Stimulated activated CD8-positive, alpha-beta memory T cell treated with anti-CD3 and anti-CD28 coated beads, Interleukin-4, amount 100 ng/mL, for 1 hour (primary cell): Measurements from ENCODE around the gene ULBP1.
A peak's percentile ranks its signal among the peaks of the same experiment; 100 is the strongest.
"Not testable (repeated sequence)": the region's sequence is repeated elsewhere in the genome, so short reads cannot be mapped to it uniquely, and the experiment has no call there.

Experiments
- DNase-seq, 2 donors: peaks; one replicate each; pipeline ENCODE4 v3.0.0-alpha.2; 2020; ENCODE audit warnings: low read depth in 2 of 2, low spot score in 1 of 2

Gene ULBP1, protein sequence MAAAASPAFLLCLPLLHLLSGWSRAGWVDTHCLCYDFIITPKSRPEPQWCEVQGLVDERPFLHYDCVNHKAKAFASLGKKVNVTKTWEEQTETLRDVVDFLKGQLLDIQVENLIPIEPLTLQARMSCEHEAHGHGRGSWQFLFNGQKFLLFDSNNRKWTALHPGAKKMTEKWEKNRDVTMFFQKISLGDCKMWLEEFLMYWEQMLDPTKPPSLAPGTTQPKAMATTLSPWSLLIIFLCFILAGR

GRCh38 chr6:149963462-149964307 is at the start of gene ULBP1:
TSS of gene ULBP1 (plus strand) at chr6:149963943. CDS start at chr6:149964050, 107 bp downstream.
- DNase-seq = peak; percentile 24 to 43

GRCh38 chr6:149915970-149916865 is 47.5 kb upstream of the ULBP1 start:
- DNase-seq = no peak

DNA sequence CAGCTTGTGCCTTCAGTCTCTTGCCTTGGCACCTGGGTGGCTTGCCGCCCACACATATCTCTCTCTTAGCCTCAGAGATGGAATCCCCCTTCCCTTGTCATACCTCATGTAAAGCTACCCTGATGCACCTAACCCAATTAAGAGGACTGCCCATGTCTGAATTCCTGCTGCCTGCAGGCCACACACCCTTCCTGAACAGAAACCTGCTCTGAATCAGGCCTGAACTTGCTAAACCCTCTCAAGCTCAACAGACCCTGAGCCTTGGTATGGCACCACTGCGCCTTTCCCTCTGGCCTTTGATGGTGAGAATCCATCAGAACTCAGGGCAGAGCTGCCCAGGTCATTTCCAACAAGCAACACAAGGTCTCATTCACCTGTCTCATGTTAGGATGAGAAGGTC is 46.1 kb upstream of the ULBP1 start:
- DNase-seq = no peak

- no peak for DNase-seq
These were observed 45.4 kb upstream of the ULBP1 start for GRCh38 chr6:149918151-149918905.

GRCh38 chr6:149919126-149919833 is 44.5 kb upstream of the ULBP1 start:
- not testable (repeated sequence) for DNase-seq

- DNase-seq = no peak
These were observed 43.9 kb upstream of the ULBP1 start for GRCh38 chr6:149919834-149920225.

DNA sequence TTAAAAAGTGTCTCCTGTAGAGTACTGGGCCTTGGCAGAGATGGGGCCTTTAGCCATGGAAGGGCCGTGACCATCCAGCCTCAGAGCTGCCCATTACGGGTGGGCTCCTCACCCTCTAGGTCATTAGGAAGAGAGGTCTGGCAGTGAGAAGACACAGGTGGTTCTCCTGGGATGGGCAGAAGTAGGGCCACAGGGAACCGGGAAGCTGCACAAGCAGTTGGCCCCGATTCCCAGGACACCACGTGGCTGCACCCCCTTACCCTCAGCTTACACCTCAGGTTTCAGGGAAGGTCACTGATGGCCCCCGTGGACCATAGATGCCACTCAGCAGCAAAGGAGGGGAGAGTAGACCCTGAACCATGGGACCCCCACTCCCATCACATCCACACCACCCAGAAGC is 42.4 kb upstream of the ULBP1 start:
- no peak for DNase-seq

DNA sequence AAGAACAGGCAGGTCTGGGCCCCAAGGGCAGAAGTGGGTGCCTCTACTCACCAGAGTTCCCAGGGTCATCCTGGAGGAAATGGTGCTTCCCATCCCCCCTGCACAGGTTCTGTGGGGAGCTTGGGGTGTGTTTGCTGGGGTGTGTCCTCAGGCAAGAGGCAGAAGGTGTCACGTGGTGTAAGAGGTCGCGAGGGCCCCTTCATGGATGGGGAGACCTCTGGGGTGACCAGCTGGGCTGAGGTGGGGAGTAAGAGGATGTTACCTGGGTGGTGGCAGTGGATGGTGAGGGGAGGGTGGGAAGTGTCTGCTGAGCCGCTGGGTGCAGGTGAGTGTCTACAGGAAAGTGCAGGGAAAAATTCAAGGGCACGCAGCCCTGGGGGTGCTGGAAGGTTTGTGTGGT is 41.7 kb upstream of the ULBP1 start:
- DNase-seq = not testable (repeated sequence)

DNA sequence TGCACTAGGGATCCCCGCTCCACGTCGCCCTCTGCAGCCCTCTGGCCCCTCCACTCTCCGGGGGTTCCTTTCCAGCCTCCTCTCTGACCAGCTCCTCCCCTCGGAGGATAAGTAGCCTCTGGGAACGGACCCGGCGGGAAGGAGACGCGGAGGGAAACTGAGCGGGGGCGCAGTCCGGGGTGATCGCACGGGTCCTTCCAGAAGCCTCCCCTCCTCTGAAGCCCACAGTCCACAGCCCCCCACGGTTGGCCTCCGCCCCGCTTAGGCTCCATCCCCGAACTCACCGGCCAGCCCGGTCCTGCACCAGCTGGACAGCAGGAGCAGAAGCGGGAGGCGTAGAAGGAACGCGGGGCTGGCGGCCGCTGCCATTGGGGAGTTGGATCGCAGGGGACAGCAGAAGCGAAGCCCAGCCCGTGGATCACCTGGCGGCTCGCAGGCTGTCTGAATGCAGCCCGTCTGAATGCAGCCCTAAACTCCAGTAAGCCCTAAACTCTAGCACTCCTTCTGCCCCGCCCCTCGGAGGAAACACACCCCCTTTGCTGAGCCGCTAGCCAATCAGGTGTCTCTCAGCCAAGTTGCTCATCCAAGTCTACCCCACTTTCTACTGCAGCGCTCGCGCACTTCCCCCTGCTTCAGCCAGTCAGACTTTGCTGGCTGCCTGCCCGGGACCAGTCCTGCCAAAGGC is 41.0 kb upstream of the ULBP1 start, which contains the start of gene RAET1G:
TSS of gene RAET1G (minus strand) at position 480 of the 685 bp plus-strand sequence. CDS start at position 369, 111 bp downstream.
- DNase-seq = peak; percentile 44 to 57

DNA sequence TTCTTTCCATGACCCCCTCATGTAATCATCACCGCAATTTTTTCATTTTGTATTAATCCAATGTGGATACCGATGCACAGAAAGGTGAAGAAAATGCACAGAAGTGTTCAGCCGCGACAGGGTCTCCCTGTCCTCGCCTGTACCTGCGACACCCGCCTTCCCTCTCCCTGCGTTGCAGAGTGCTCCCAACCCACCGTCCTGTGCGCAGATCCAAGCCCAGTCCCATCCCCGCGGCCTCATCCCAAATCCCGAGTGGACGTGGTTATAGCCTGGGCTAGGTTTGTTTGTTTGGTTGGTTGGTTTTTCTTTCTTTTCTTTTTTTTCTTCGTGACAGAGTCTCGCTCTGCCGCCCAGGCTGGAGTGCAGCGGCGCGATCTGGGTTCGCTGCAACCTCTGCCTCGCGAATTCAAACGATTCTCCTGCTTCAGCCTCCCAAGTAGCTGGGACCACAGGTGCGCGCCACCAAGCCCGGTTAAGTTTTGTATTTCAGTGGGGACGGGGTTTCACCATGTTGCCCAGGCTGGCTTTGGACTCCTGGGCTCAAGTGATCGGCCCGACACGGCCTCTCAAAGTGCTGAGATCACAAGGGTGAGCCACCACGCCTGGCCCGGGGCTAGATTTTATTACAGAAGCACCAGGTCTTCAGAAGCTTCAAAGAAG is 40.3 kb upstream of the ULBP1 start:
- DNase-seq = no peak

GRCh38 chr6:149924206-149924932 is 39.4 kb upstream of the ULBP1 start:
- no peak for DNase-seq

- DNase-seq = no peak
These were observed 38.9 kb upstream of the ULBP1 start for GRCh38 chr6:149924933-149925252.

DNA sequence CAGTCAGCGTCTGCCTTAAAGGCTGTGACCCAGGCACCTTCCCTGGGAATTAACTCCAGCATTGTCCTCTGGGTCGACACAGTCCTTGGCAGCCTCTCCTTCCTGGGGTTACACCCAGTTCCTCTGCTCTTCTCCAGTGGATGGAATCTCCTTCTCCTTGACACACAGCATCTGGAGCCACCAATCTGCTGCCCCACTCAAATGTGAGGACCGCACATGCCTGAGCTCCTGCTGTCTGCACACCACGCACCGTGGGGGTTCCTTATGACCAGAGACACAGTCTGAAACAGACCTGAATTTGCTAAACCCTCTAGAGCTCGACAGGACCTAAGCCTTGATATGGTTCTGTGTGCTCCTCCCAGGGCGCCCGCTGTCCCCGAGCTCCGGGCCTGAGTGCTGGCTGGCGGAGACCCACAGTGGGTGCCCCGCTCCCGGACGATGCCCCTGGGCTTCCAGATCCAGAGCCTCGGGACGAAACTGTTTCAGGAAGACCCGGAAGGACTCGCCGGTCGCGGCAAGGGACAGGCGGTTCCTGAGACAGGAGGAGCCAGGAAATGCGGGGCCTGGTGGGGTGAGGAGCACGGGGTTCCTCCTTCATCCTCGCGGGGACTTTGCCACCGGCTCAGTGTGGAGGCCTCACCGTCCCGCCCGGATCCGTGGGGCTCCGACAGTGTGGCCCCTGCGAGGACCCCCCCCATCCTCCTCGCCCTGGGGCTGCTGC is 38.3 kb upstream of the ULBP1 start:
- no peak for DNase-seq

DNA sequence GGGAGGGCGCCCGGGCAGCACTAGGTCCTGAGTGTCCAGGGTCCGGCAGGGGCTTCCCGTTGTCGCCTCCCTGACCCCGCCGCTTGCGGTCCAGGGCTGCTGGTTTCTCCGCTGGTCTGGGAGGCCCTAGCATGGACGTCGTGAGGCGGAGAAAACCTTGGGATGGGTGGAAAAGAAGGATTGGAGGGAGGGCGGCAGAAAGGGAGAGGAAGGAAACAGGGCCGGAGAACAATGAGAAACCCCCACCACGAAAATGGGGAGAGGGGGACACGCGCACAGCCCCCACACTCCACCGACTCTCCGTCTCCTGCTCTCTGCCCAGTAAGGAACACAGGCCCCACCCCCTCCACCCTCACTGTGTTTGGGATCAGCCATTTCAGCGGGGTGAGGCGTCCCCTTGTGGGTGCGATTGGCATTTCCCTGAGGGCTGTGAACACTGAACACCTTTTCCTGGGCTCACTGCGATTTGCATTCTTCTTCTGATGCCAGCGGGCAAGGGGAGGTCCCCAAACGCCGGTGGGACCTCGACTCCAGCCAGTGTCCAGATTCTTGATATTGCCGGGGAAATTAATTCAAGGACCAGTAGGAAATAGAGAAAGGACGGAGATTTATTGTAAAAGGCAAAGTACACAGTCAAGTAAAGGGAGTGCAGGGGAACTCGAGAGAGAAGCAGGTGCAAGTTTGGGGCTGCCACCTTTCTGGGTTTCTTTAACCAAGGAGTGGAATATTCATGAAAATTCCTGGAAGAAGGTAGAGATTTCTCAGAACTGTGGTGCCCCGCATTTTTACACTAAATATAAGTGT is 37.6 kb upstream of the ULBP1 start:
- DNase-seq = peak in 1 of 2 donors; percentile 43

GRCh38 chr6:149927025-149927424 is 36.7 kb upstream of the ULBP1 start:
- DNase-seq = not testable (repeated sequence)

- no peak for DNase-seq
These were observed 34.3 kb upstream of the ULBP1 start for GRCh38 chr6:149929422-149929821.

- no peak for DNase-seq
These were observed 32.2 kb upstream of the ULBP1 start for GRCh38 chr6:149931501-149931900.
